ENCODE data around the gene CD2AP.

Gene CD2AP

GRCh38 chr6:47477497-47478232 is at the start of gene CD2AP:
Gene CD2AP (plus strand): TSS chr6:47477789. CDS start chr6:47478245, 456 bp downstream.
- FAIRE-seq (no peak), DNase-seq (ENCODE audit: insufficient read length, low spot score) (peak; percentile 52)
- no peak for TF ChIP-seq CTCF (IDR thresholded peaks at IDR 0.05; ENCODE audit: insufficient read depth, missing control alignments)

GRCh38 chr6:47428288-47428687 is 49.3 kb upstream of the CD2AP start:
- DNase-seq (ENCODE audit: insufficient read length, low spot score) (no peak), FAIRE-seq (no peak)
- TF ChIP-seq CTCF (IDR thresholded peaks at IDR 0.05; ENCODE audit: insufficient read depth, missing control alignments) = no peak

GRCh38 chr6:47428746-47429664 is 48.6 kb upstream of the CD2AP start:
- no peak for TF ChIP-seq CTCF (IDR thresholded peaks at IDR 0.05; ENCODE audit: insufficient read depth, missing control alignments)
- FAIRE-seq = no peak
- no peak for DNase-seq (ENCODE audit: insufficient read length, low spot score)

GRCh38 chr6:47434372-47435253 is 43.0 kb upstream of the CD2AP start:
- DNase-seq (ENCODE audit: insufficient read length, low spot score) (no peak), FAIRE-seq (no peak)
- TF ChIP-seq CTCF (IDR thresholded peaks at IDR 0.05; ENCODE audit: insufficient read depth, missing control alignments) = no peak

- TF ChIP-seq CTCF (IDR thresholded peaks at IDR 0.05; ENCODE audit: insufficient read depth, missing control alignments) = no peak
- FAIRE-seq (no peak), DNase-seq (ENCODE audit: insufficient read length, low spot score) (no peak)
These were observed 42.4 kb upstream of the CD2AP start for GRCh38 chr6:47435254-47435612.

- no peak for TF ChIP-seq CTCF (IDR thresholded peaks at IDR 0.05; ENCODE audit: insufficient read depth, missing control alignments)
- DNase-seq (ENCODE audit: insufficient read length, low spot score) (no peak), FAIRE-seq (no peak)
These were observed 40.0 kb upstream of the CD2AP start for GRCh38 chr6:47437592-47437991.
